TTC549 (cell line): Measurements from ENCODE around the gene TYROBP.
"Not testable (repeated sequence)": the region's sequence is repeated elsewhere in the genome, so short reads cannot be mapped to it uniquely, and the experiment has no call there.

Experiments used
- FAIRE-seq: peaks from 2 replicates; lab custom pipeline; 2012; peaks lifted over from hg19 to GRCh38; lab: Jason Lieb, UNC

The TYROBP gene

GRCh38 chr19:35870124-35870736 is 37.9 kb downstream of the TYROBP start:
- not testable (repeated sequence) for FAIRE-seq

GRCh38 chr19:35869327-35870123 is 38.6 kb downstream of the TYROBP start:
- FAIRE-seq = peak; percentile 76

- no peak for FAIRE-seq
These were observed 39.2 kb downstream of the TYROBP start for GRCh38 chr19:35868823-35869326.

DNA sequence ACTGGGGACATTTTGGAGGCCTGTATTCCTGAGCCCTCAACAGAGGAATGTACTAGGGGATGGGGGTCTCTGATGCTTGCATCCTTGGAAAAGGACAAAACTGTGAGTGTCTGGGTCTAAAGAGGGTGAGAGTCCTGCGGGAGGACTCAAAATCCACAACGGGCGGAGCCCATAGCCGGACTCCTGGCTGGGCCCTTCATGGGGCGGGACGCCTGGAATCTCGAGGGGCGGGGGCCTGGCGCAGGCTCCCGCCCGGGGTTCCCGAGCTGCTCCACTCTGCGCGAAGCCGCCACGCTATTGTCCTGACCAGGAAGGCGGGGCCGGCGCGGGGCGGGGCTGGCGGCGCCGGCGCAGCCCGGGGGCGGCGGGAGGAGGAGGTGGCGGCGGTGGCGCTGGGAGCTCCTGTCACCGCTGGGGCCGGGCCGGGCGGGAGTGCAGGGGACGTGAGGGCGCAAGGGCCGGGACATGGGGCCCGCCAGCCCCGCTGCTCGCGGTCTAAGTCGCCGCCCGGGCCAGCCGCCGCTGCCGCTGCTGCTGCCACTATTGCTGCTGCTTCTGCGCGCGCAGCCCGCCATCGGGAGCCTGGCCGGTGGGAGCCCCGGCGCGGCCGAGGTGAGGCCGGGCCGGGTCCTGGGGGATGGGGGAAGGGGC is 39.8 kb downstream of the TYROBP start, which contains the start of gene APLP1:
APLP1 (plus strand) TSS at position 403 of the 651 bp plus-strand sequence; CDS start at position 466, 63 bp downstream.
- FAIRE-seq = no peak

DNA sequence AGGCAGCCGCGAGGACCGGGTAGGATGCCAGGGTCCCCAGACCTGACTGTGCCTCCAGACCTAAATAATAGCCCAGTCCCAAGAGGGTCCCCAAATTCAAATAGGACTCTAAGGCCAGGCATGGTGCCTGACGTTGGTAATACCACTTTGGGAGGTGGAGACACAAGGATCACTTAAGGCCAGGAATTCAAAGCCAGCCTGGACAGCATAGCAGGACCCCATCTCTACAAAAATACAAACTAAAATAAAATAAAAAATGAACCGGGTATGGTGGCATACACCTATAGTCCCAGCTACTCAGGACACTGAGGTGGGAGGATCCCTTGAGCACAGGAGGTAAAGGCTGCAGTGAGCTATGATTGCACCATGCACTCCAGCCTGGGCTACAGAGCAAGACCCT is 45.1 kb downstream of the TYROBP start:
- no peak for FAIRE-seq

- no peak for FAIRE-seq
These were observed 45.6 kb downstream of the TYROBP start for GRCh38 chr19:35862528-35862927.

GRCh38 chr19:35861640-35862160 is 46.4 kb downstream of the TYROBP start:
- no peak for FAIRE-seq

DNA sequence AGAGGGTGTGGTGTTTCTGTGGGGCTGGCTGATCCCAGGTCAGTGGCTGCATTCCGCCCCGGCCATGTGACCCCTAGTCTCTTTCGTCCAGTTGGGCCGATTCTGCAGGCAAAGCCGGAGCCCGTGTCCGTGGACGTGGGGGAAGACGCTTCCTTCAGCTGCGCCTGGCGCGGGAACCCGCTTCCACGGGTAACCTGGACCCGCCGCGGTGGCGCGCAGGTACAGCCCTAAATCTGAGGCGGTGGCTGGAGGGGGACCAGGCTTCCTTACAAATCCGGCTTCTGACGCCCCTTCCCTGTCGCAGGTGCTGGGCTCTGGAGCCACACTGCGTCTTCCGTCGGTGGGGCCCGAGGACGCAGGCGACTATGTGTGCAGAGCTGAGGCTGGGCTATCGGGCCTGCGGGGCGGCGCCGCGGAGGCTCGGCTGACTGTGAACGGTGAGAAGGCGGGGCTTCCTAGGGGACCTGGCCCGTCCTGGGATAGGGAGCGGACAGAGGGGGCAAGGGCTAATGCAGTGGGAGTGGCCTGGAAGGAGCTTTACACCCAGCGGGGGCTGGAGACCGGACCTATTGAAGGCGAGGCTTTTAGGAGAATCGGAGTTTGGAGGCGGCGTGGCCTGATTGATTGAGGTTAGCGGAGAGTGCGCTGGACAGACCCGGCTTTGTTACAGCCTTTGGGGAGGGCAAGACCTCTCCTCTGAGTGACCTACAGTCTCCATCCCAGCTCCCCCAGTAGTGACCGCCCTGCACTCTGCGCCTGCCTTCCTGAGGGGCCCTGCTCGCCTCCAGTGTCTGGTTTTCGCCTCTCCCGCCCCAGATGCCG is 47.1 kb downstream of the TYROBP start:
- FAIRE-seq = no peak

- FAIRE-seq = no peak
These were observed 47.7 kb downstream of the TYROBP start for GRCh38 chr19:35860436-35860817.

DNA sequence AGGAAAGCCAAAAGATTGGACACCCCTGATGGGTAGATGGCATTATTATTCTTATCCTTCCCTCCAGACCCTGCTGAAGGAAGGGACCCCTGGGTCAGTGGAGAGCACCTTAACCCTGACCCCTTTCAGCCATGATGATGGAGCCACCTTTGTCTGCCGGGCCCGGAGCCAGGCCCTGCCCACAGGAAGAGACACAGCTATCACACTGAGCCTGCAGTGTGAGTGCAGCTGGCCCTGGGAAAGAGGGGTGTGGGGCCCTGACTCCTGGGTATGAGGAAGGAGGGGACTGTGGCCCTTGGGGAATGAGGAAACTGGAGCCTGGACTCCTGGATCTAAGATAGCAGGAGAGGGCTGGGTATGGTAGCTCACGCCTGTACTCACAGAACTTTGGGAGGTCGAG is 48.7 kb downstream of the TYROBP start:
- FAIRE-seq = no peak

DNA sequence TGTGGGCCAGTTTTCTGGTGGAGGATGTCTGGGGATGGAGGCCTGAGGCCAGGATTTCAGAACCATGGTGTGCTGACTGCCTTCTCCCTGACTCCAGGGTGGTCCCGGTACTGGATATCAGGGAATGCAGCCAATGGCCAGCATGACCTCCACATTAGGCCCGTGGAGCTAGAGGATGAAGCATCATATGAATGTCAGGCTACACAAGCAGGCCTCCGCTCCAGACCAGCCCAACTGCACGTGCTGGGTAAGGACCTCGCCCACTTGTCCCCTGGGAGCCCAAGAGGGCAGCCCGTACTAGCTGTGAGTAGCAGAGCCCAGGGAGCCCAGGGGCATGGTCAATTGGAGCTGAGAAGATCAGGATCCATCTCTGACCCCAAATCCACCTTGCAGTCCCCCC is 49.8 kb downstream of the TYROBP start:
- no peak for FAIRE-seq

- no peak for FAIRE-seq
These were observed 51.4 kb downstream of the TYROBP start, which contains the start of gene KIRREL2 for GRCh38 chr19:35856546-35857149. Gene KIRREL2, plus strand, starts transcription at chr19:35856911. Its CDS starts 209 bp downstream, at chr19:35857120.
